Stomach (tissue), 9 donors: ENCODE results near the gene IDI2. TPM values are rescaled to one million over a fixed set of nuclear protein-coding genes. Genes with fewer than 3 reads are reported as not detected.

ENCODE experiments used
- DNase-seq, 2 donors: peaks; one replicate each; pipeline versions ENCODE4 v3.0.0 to v3.0.0-alpha.2; 2013 to 2019
- H3K27ac ChIP-seq, 5 donors: fragments of 200-600 bp in 4 of 5; sonication (generic) in 4 of 5; one replicate each; pipeline ENCODE4 v1.5.1; 2013 to 2019; ENCODE audit warnings: mild to moderate bottlenecking in 1 of 5, moderate library complexity in 1 of 5
- H3K27me3 ChIP-seq, 3 donors: fragments of 200-600 bp; sonication (generic); one replicate each; pipeline ENCODE4 v1.5.1; 2017 to 2019; ENCODE audit warnings: mixed run types in 1 of 3
- H3K36me3 ChIP-seq, 4 donors: fragments of 200-600 bp; sonication (generic); 1 replicate in 3 of 4; 2 replicates in 1 of 4; pipeline ENCODE4 v1.5.1; 2016 to 2019
- H3K4me1 ChIP-seq, 4 donors: fragments of 200-600 bp; sonication (generic); one replicate each; pipeline ENCODE4 v1.5.1; 2016 to 2019
- H3K4me3 ChIP-seq, 4 donors: fragments of 200-600 bp; sonication (generic) in 3 of 4; one replicate each; pipeline ENCODE4 v1.5.1; 2016 to 2019; ENCODE audit warnings: mild to moderate bottlenecking in 1 of 4
- H3K9me3 ChIP-seq, 4 donors: fragments of 200-600 bp; sonication (generic); one replicate each; pipeline ENCODE4 v1.5.1; 2016 to 2019
- EP300 ChIP-seq: sonication (generic); formaldehyde crosslinking; IDR thresholded peaks from one replicate; pipeline ENCODE4 v1.6.1; 2017; ENCODE audit warnings: antibody characterized with exemption
- POLR2A ChIP-seq, 4 donors: fragments of 450-650 bp; IDR thresholded peaks; one replicate each; pipeline ENCODE4 v1.6.1; 2016; ENCODE audit warnings: antibody characterized with exemption in 4 of 4, control low read depth in 2 of 4, mild to moderate bottlenecking in 1 of 4, moderate library complexity in 1 of 4
- POLR2AphosphoS5 ChIP-seq, 3 donors: sonication (generic); formaldehyde crosslinking; IDR thresholded peaks; one replicate each; pipeline ENCODE4 v1.6.1; 2016; ENCODE audit warnings: antibody characterized with exemption in 3 of 3
- WGBS, 5 donors: extraction: QIAGEN DNeasy Blood & Tissue Kit in 3 of 5; methylation state at CpG; one replicate each; pipeline versions ENCODE4 v1.1.5 to v1.1.7; 2013 to 2018; 5-methylcytosine and 5-hydroxymethylcytosine counted together
- intact Hi-C: fragments of 100-400 bp; cut with DNase I; formaldehyde crosslinking; loops from one replicate; pipeline ENCODE4 v1.15.1; 2023; ENCODE audit warnings: low total_unique reads
- polyA plus RNA-seq, 3 donors: library from polyadenylated mRNA; stranded (reverse); fragments of 200-250 nt; gene quantifications; one replicate each; pipeline ENCODE4 v1.2.3, GENCODE V29; 2013
- total RNA-seq, 5 donors: library from RNA; depleted of rRNA; stranded (reverse); fragments of >200 nt; gene quantifications; one replicate each; pipeline versions ENCODE4 v1.1.0 to v1.2.3, GENCODE V29; 2014 to 2016
- TF ChIP-seq, protein P1 (sequence below), 7 experiments: fragments of 450-650 bp in 4 of 7; fragments of 200-600 bp in 3 of 7; sonication (generic) in 3 of 7; IDR thresholded peaks; one replicate each; pipeline ENCODE4 v1.5.1; 2016 to 2019; ENCODE audit warnings: antibody characterized with exemption in 7 of 7, control low read depth in 2 of 7, mild to moderate bottlenecking in 1 of 7
- donor health status: healthy with polysubstance abuse.
- donor health status: Bipolar disorder and iron deficiency.
- donor health status: healthy.

Gene IDI2
- total and polyA plus RNA-seq, 8 donors: 2.9 TPM; not detected in 7

DNA sequence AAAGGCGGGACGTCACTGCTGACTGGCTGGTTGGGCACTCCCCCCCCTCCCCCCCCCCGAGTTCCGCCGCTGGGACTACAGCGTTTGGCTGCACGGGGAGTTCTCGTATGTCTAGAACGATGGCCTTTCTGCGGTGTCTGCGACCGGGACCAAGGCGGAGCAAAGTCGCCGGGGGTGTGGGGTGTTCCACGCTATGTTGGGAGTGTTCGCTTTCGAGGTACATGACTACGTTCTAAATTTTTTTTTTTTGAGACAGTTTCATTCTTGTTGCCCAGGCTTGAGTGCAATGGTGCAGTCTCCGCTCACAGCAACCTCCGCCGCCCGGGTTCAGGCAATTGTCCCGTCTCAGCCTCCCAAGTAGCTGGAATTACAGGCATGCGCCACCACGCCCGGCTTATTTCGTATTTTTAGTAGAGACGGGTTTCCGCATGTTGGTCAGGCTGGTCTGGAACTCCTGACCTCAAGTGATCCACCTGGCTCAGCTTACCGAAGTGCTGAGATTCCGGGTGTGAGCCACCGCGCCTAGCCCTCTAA, 23.8 kb upstream of the IDI2 start:
- peak overlapping the region; percentile 66 to 80 (median 74) for H3K4me3 ChIP-seq

DNA sequence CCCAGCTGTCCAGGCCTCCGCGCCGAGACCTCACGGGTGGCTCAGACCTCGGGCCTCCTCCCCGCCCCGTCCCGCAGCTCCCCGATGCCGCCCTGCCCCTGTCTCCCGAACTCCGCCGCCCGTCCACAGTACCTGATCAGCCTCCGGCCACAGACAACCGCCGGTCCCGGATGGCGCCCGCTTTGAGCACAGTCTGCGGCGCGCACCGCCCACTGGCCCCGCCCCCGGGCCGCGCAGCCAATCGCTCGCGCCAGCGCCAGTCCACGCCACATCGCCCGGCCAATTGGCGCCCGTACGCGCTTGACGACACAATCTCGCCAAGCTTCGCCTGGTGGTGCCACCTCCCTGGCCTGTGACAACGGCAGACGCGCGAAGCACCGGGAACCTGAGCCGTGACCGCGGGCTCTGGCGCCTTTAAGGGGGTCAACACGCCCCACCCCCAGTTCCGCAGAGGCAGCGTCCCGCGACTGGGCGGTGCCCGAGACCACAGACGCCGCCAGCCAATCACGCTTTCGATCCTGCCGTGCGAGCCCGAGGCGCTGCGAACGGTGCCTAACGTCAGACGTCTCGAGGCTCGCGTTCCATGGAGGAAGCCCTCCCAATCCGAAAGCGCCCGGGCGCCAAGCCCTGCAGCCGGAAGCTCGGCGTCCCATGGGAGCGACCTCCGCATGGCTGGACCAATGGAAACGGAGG, 23.2 kb upstream of the IDI2 start, which contains the start of gene IDI1:
Gene IDI1, minus strand, starts transcription at position 388 of the 693 bp plus-strand sequence. Its CDS starts 116 bp downstream, at position 272.
- H3K27me3 ChIP-seq: no peaks in the 10 kb centered on the region
- TF ChIP-seq EP300 (no peak), POLR2A (IDR thresholded peaks at IDR 0.05) (peak in 2 of 4 donors; percentile 80 to 94), POLR2AphosphoS5 (IDR thresholded peaks at IDR 0.05) (peak; percentile 90 to 97 (median 96))
- TF ChIP-seq, protein P1, sequence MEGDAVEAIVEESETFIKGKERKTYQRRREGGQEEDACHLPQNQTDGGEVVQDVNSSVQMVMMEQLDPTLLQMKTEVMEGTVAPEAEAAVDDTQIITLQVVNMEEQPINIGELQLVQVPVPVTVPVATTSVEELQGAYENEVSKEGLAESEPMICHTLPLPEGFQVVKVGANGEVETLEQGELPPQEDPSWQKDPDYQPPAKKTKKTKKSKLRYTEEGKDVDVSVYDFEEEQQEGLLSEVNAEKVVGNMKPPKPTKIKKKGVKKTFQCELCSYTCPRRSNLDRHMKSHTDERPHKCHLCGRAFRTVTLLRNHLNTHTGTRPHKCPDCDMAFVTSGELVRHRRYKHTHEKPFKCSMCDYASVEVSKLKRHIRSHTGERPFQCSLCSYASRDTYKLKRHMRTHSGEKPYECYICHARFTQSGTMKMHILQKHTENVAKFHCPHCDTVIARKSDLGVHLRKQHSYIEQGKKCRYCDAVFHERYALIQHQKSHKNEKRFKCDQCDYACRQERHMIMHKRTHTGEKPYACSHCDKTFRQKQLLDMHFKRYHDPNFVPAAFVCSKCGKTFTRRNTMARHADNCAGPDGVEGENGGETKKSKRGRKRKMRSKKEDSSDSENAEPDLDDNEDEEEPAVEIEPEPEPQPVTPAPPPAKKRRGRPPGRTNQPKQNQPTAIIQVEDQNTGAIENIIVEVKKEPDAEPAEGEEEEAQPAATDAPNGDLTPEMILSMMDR (IDR thresholded peaks at IDR 0.05): no peak
- peaks cover 18 to 77% (median 56%) of the 10 kb centered on the region in 4 donors for H3K4me1 ChIP-seq
- intact Hi-C loops: loop anchor here (10.0 kb wide), 1 partner anchor 54 kb away; no protein-coding TSS in a partner anchor
- peak within 1 kb of the TSS; percentile 90 to 100 (median 98) for H3K27ac ChIP-seq
- no peaks in the 10 kb centered on the region for H3K9me3 ChIP-seq
- DNase-seq: peak; percentile 98 to 99
- H3K36me3 ChIP-seq: peaks cover 0 to 29% (median 25%) of the 10 kb centered on the region in 4 donors
- peak within 1 kb of the TSS; percentile 66 to 80 (median 74) for H3K4me3 ChIP-seq
- WGBS, 5 donors: 0 to 1% (median 0%) methylated on average over 15 to 83 of the region's 83 CpGs

More for the DNA sequence above, 23.8 kb upstream of the IDI2 start:
- Histone ChIP-seq H3K9me3 (no peaks in the 10 kb centered on the region), H3K4me1 (peaks cover 22 to 77% (median 59%) of the 10 kb centered on the region in 4 donors), H3K27me3 (no peaks in the 10 kb centered on the region), H3K27ac (peak overlapping the region; percentile 90 to 100 (median 98)), H3K36me3 (peaks cover 0 to 29% (median 26%) of the 10 kb centered on the region in 4 donors)
- TF ChIP-seq EP300 (no peak), POLR2A (IDR thresholded peaks at IDR 0.05) (peak in 1 of 4 donors; percentile 22)
- TF ChIP-seq, protein P1 (IDR thresholded peaks at IDR 0.05): no peak
- intact Hi-C loops: loop anchor here (10.0 kb wide), 1 partner anchor 55 kb away; no protein-coding TSS in a partner anchor
- WGBS, 5 donors: 0 to 2% (median 0%) methylated on average over 26 to 34 of the region's 34 CpGs
- DNase-seq: peak in 1 of 2 donors; percentile 42

DNA sequence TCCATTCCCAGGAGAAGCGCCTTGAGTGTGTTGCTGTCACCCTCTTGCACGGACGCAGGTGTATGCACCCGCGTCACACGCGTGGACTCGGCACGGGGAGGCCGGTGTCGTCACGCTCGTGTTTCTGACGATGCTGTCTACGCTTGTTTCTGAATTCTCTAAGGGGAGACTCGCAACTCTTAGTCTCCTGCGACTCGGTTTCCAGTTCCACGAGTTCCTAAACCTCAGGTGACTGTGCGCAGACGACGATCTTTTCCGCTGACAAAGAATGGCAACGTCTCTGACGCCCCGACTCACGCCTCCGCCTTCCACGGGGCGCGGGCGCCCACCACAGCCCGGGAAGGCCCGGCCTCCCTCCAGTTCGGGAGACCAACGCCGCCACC, 22.7 kb upstream of the IDI2 start:
- Histone ChIP-seq H3K36me3 (peaks cover 0 to 29% (median 24%) of the 10 kb centered on the region in 4 donors), H3K27me3 (no peaks in the 10 kb centered on the region), H3K27ac (peak overlapping the region; percentile 90 to 100 (median 98)), H3K4me1 (peaks cover 17 to 74% (median 51%) of the 10 kb centered on the region in 4 donors), H3K9me3 (no peaks in the 10 kb centered on the region), H3K4me3 (peak overlapping the region; percentile 66 to 80 (median 74))
- 0 to 1% (median 0%) methylated on average over 16 to 37 of the region's 37 CpGs for WGBS, 5 donors
- intact Hi-C loops: loop anchor here (10.0 kb wide), 1 partner anchor 54 kb away; no protein-coding TSS in a partner anchor
- DNase-seq: peak in 1 of 2 donors; percentile 81
- TF ChIP-seq, protein P1 (IDR thresholded peaks at IDR 0.05): no peak
- TF ChIP-seq POLR2AphosphoS5 (IDR thresholded peaks at IDR 0.05): peak in 1 of 3 donors; percentile 71
- no peak for TF ChIP-seq POLR2A (IDR thresholded peaks at IDR 0.05)
- no peak for TF ChIP-seq EP300

DNA sequence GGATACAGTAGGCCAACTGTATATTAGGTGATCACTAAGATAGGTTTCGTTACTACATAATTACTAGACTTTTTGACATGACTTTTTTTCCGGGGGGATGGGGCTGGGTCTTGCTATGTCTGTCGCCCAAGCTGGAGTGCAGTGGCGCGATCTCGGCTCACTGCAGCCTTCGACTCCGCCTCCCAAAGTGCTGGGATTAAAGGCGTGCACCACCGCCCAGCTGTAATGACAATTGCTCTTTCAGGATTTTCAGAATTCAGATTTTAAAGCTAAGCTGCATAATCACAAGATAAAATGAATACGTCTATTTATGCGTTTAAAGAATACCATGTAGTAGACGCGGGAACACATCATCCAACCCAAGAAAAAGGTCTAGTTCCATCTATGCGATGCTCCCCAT, 22.3 kb upstream of the IDI2 start:
- no peaks in the 10 kb centered on the region for H3K27me3 ChIP-seq
- intact Hi-C loops: loop anchor here (10.0 kb wide), 1 partner anchor 53 kb away; no protein-coding TSS in a partner anchor
- H3K4me1 ChIP-seq: peaks cover 17 to 70% (median 49%) of the 10 kb centered on the region in 4 donors
- peak overlapping the region; percentile 66 to 80 (median 74) for H3K4me3 ChIP-seq
- no peaks in the 10 kb centered on the region for H3K9me3 ChIP-seq
- H3K27ac ChIP-seq: peak overlapping the region; percentile 90 to 100 (median 98)
- WGBS, 5 donors: 1 to 4% (median 3%) methylated on average over 15 of the region's 15 CpGs
- peaks cover 0 to 29% (median 24%) of the 10 kb centered on the region in 4 donors for H3K36me3 ChIP-seq
- DNase-seq: peak in 1 of 2 donors; percentile 60
- TF ChIP-seq, protein P1 (IDR thresholded peaks at IDR 0.05): no peak
- no peak for TF ChIP-seq POLR2AphosphoS5 (IDR thresholded peaks at IDR 0.05)
- TF ChIP-seq POLR2A (IDR thresholded peaks at IDR 0.05): no peak
- TF ChIP-seq EP300: no peak
